Naive thymus-derived CD8-positive, alpha-beta T cell (primary cell): ENCODE results near the gene LARP4B. TPM values are rescaled to one million over a fixed set of nuclear protein-coding genes. Genes with fewer than 3 reads are reported as not detected.

Experiments
- ATAC-seq, 2 donors: fragments of 150-1000 bp; cut with Tn5 transposase in 1 of 2; sonication (Bioruptor Pico), chemical (Tn5 transposase) in 1 of 2; 1 replicate in 1 of 2; 2 replicates in 1 of 2; pipeline ENCODE4 v1.10.0; 2021; ENCODE audit warnings: mild to moderate bottlenecking in 2 of 2, moderate library complexity in 2 of 2
- POLR2A ChIA-PET: fragments of 350-600 bp; sonication (Branson Sonifier 250); formaldehyde crosslinking; loops from one replicate; lab custom pipeline; 2021; ENCODE audit warnings: antibody characterized with exemption; lab: Charles Lee
- DNase-seq, 10 donors: peaks; one replicate each; pipeline versions ENCODE4 v3.0.0 to v3.0.0-alpha.2; 2020 to 2022
- H3K27ac Mint-ChIP-seq, 10 donors: one replicate each; pipeline ENCODE4 v1.8.0; 2020 to 2022; ENCODE audit warnings: mild to moderate bottlenecking in 10 of 10, mixed read lengths in 10 of 10, moderate library complexity in 4 of 10, inconsistent platforms in 1 of 10
- H3K27me3 Mint-ChIP-seq, 5 donors: one replicate each; pipeline ENCODE4 v1.8.0; 2021 to 2022; ENCODE audit warnings: mixed read lengths in 5 of 5
- H3K36me3 Mint-ChIP-seq, 3 donors: one replicate each; pipeline ENCODE4 v1.8.0; 2020 to 2022; ENCODE audit warnings: mixed read lengths in 3 of 3, mild to moderate bottlenecking in 2 of 3, inconsistent platforms in 1 of 3
- H3K4me1 Mint-ChIP-seq, 4 donors: one replicate each; pipeline ENCODE4 v1.8.0; 2021 to 2022; ENCODE audit warnings: mixed read lengths in 4 of 4
- H3K4me3 Mint-ChIP-seq, 10 donors: one replicate each; pipeline ENCODE4 v1.8.0; 2020 to 2022; ENCODE audit warnings: mild to moderate bottlenecking in 10 of 10, mixed read lengths in 10 of 10, moderate library complexity in 6 of 10, inconsistent platforms in 1 of 10
- H3K9me3 Mint-ChIP-seq, 9 donors: one replicate each; pipeline ENCODE4 v1.8.0; 2020 to 2022; ENCODE audit warnings: mixed read lengths in 9 of 9, mild to moderate bottlenecking in 3 of 9, inconsistent platforms in 1 of 9, moderate library complexity in 1 of 9
- polyA plus RNA-seq, 3 donors: library from polyadenylated mRNA; unstranded; fragments of 300-500 nt; fragmentation: Illumina TruSeq; gene quantifications; one replicate each; pipeline ENCODE4 v1.2.3, GENCODE V29; 2021
- total RNA-seq, 8 experiments: library from RNA in 2 of 8; stranded (reverse) in 2 of 8; gene quantifications; one replicate each; pipeline ENCODE4 v1.2.3 and lab custom pipeline; 2021 to 2026

LARP4B gene
- total RNA-seq = 10 to 100 TPM; 88.2 to 94.8 TPM
- 10 to 100 TPM; 22.8 to 40.5 (median 28.1) TPM for polyA plus RNA-seq
- 62.5 to 120 (median 108) reads per million in 6 experiments for total RNA-seq (lab: John Stamatoyannopoulos, UW)

- Mint-ChIP-seq H3K27ac (peak within 1 kb of the TSS; percentile 90 to 98 (median 96)), H3K4me1 (peaks cover 14 to 44% (median 37%) of the 10 kb centered on the region in 4 donors), H3K36me3 (peaks cover 0 to 9% (median 0%) of the 10 kb centered on the region in 3 donors), H3K27me3 (no peaks in the 10 kb centered on the region), H3K9me3 (no peaks in the 10 kb centered on the region), H3K4me3 (peak within 1 kb of the TSS; percentile 91 to 99 (median 94))
- DNase-seq = peak; percentile 91 to 98 (median 96)
- POLR2A ChIA-PET = interaction anchor here (0.6 to 2.2 kb wide), 9 partner anchors 12 to 671 kb away, joined by 3 to 16 read pairs (median 4); partner anchors contain the start of genes GTPBP4, IDI1 and WDR37
- peak; percentile 96 to 97 for ATAC-seq
Observed at GRCh38 chr10:931326-932318, at the start of gene LARP4B. TSS of gene LARP4B (minus strand) at chr10:931705. CDS start at chr10:885721, 45,984 bp downstream.

- Mint-ChIP-seq H3K27me3 (no peaks in the 10 kb centered on the region), H3K27ac (no peak overlapping the region), H3K4me3 (no peak overlapping the region), H3K36me3 (peaks cover 0 to 18% (median 14%) of the 10 kb centered on the region in 3 donors), H3K9me3 (peaks cover 0 to 35% (median 18%) of the 10 kb centered on the region in 9 donors), H3K4me1 (no peaks in the 10 kb centered on the region)
- no peak for ATAC-seq
- no peak for DNase-seq
- POLR2A ChIA-PET = no interaction called here
Observed at GRCh38 chr10:980468-981093, 49.1 kb upstream of the LARP4B start.

- H3K27ac Mint-ChIP-seq = no peak overlapping the region
- POLR2A ChIA-PET = no interaction called here
- no peaks in the 10 kb centered on the region for H3K4me1 Mint-ChIP-seq
- no peak overlapping the region for H3K4me3 Mint-ChIP-seq
- no peak for DNase-seq
- no peak for ATAC-seq
- H3K9me3 Mint-ChIP-seq = peaks cover 0 to 35% (median 18%) of the 10 kb centered on the region in 9 donors
- peaks cover 0 to 18% (median 14%) of the 10 kb centered on the region in 3 donors for H3K36me3 Mint-ChIP-seq
- H3K27me3 Mint-ChIP-seq = no peaks in the 10 kb centered on the region
Observed at GRCh38 chr10:978826-979421, 47.4 kb upstream of the LARP4B start.

- ATAC-seq = no peak
- H3K36me3 Mint-ChIP-seq = peaks cover 0 to 18% (median 14%) of the 10 kb centered on the region in 3 donors
- no peaks in the 10 kb centered on the region for H3K4me1 Mint-ChIP-seq
- DNase-seq = no peak
- H3K27me3 Mint-ChIP-seq = no peaks in the 10 kb centered on the region
- H3K9me3 Mint-ChIP-seq = peaks cover 0 to 34% (median 18%) of the 10 kb centered on the region in 9 donors
- H3K27ac Mint-ChIP-seq = no peak overlapping the region
- H3K4me3 Mint-ChIP-seq = no peak overlapping the region
- POLR2A ChIA-PET = no interaction called here
Observed at GRCh38 chr10:976316-976715, 44.8 kb upstream of the LARP4B start.

- POLR2A ChIA-PET = no interaction called here
- peak overlapping the region in 1 of 10 donors; percentile 48 for H3K4me3 Mint-ChIP-seq
- H3K36me3 Mint-ChIP-seq = peaks cover 0 to 14% (median 10%) of the 10 kb centered on the region in 3 donors
- peaks cover 0 to 24% (median 14%) of the 10 kb centered on the region in 9 donors for H3K9me3 Mint-ChIP-seq
- DNase-seq = no peak
- H3K27ac Mint-ChIP-seq = no peak overlapping the region
- ATAC-seq = no peak
- H3K27me3 Mint-ChIP-seq = peaks cover 0 to 3% (median 0%) of the 10 kb centered on the region in 5 donors
- H3K4me1 Mint-ChIP-seq = no peaks in the 10 kb centered on the region
Observed at GRCh38 chr10:974785-975074, 43.2 kb upstream of the LARP4B start.

GRCh38 chr10:974038-974784 is 42.7 kb upstream of the LARP4B start:
- Mint-ChIP-seq H3K36me3 (peaks cover 0 to 12% (median 6%) of the 10 kb centered on the region in 3 donors), H3K9me3 (peaks cover 0 to 19% (median 9%) of the 10 kb centered on the region in 9 donors), H3K27me3 (peaks cover 0 to 6% (median 3%) of the 10 kb centered on the region in 5 donors), H3K4me3 (no peak overlapping the region), H3K4me1 (no peaks in the 10 kb centered on the region), H3K27ac (no peak overlapping the region)
- DNase-seq (no peak), ATAC-seq (no peak)
- POLR2A ChIA-PET = no interaction called here

GRCh38 chr10:972763-973162 is 41.3 kb upstream of the LARP4B start:
- Mint-ChIP-seq H3K36me3 (peaks cover 0 to 5% (median 2%) of the 10 kb centered on the region in 3 donors), H3K4me1 (peaks cover 0 to 2% (median under 1%) of the 10 kb centered on the region in 4 donors), H3K4me3 (no peak overlapping the region), H3K27ac (peak overlapping the region in 1 of 10 donors; percentile 50), H3K9me3 (peaks cover 0 to 8% (median 0%) of the 10 kb centered on the region in 9 donors), H3K27me3 (peaks cover 0 to 16% (median 8%) of the 10 kb centered on the region in 5 donors)
- no peak for ATAC-seq
- POLR2A ChIA-PET = no interaction called here
- DNase-seq = no peak

GRCh38 chr10:971613-972012 is 40.1 kb upstream of the LARP4B start:
- no peak for DNase-seq
- Mint-ChIP-seq H3K27ac (no peak overlapping the region), H3K4me1 (peaks cover 2 to 10% (median 8%) of the 10 kb centered on the region in 4 donors), H3K27me3 (peaks cover 2 to 16% (median 8%) of the 10 kb centered on the region in 5 donors), H3K9me3 (peaks cover 0 to 6% (median 0%) of the 10 kb centered on the region in 9 donors), H3K36me3 (peaks cover 0 to 2% (median 2%) of the 10 kb centered on the region in 3 donors), H3K4me3 (no peak overlapping the region)
- POLR2A ChIA-PET = no interaction called here
- no peak for ATAC-seq

GRCh38 chr10:971150-971542 is 39.6 kb upstream of the LARP4B start:
- DNase-seq (no peak), ATAC-seq (no peak)
- Mint-ChIP-seq H3K27ac (no peak overlapping the region), H3K4me1 (peaks cover 2 to 10% (median 8%) of the 10 kb centered on the region in 4 donors), H3K36me3 (peaks cover 0 to 2% (median 0%) of the 10 kb centered on the region in 3 donors), H3K4me3 (no peak overlapping the region), H3K9me3 (peaks cover 0 to 6% (median 0%) of the 10 kb centered on the region in 9 donors), H3K27me3 (peaks cover 2 to 16% (median 8%) of the 10 kb centered on the region in 5 donors)
- POLR2A ChIA-PET = no interaction called here

- DNase-seq (no peak), ATAC-seq (no peak)
- Mint-ChIP-seq H3K9me3 (peaks cover 0 to 10% (median 0%) of the 10 kb centered on the region in 9 donors), H3K27me3 (peaks cover 2 to 16% (median 8%) of the 10 kb centered on the region in 5 donors), H3K27ac (no peak overlapping the region), H3K4me1 (peaks cover 2 to 10% (median 8%) of the 10 kb centered on the region in 4 donors), H3K36me3 (peaks cover 0 to 2% (median 0%) of the 10 kb centered on the region in 3 donors), H3K4me3 (no peak overlapping the region)
- POLR2A ChIA-PET = no interaction called here
Observed at GRCh38 chr10:970311-971149, 39.0 kb upstream of the LARP4B start.
